ENCODE results near the gene CCR2. TPM values are rescaled to one million over a fixed set of nuclear protein-coding genes. Genes with fewer than 3 reads are reported as not detected.

The CCR2 gene
- total RNA-seq, 1 experiment from 2014 or later = not detected

- ChIA-PET POLR2A (ENCODE audit: unreplicated experiment) (no interaction called here), CTCF (no interaction called here)
- H3K9me3 ChIP-seq (ENCODE audit: insufficient read depth, low read depth) = no peaks in the 10 kb centered on the region
- no peak for DNase-seq
- no peaks in the 10 kb centered on the region for H3K79me2 ChIP-seq (ENCODE audit: low read depth)
- TF ChIP-seq EZH2 (IDR thresholded peaks at IDR 0.05; ENCODE audit: low read depth) (no peak), CTCF (conservative IDR thresholded peaks at IDR 0.05) (no peak)
- H3K27me3 ChIP-seq (ENCODE audit: insufficient read depth, low read depth) = no peaks in the 10 kb centered on the region
- H3K4me1 ChIP-seq (replicated peaks; ENCODE audit: insufficient read depth) = 0 out of 2 replicates have a peak, but pooled peaks cover 14% of the 10 kb centered on the region
- H3K36me3 ChIP-seq (ENCODE audit: low read depth) = no peaks in the 10 kb centered on the region
- no peaks in the 10 kb centered on the region for H4K20me1 ChIP-seq (ENCODE audit: insufficient read depth)
- intact Hi-C loops (cut with micrococcal nuclease; ENCODE audit: unreplicated experiment) = no loop called here
- H3K9me2 ChIP-seq (ENCODE audit: insufficient read depth) = no peaks in the 10 kb centered on the region
- no peak overlapping the region for H3K4me3 ChIP-seq
- no peaks in the 10 kb centered on the region for H3F3A ChIP-seq (ENCODE audit: insufficient read depth, low read depth)
- no peak overlapping the region for H3K27ac ChIP-seq
- BruUV-seq (replicated peaks) = no TSS peak
- no peak overlapping the region for H2AFZ ChIP-seq
- no peak overlapping the region for H3K4me2 ChIP-seq
Observed at GRCh38 chr3:46353090-46353489, 821 bp upstream of the CCR2 start.

- Histone ChIP-seq H3K36me3 (ENCODE audit: low read depth) (no peaks in the 10 kb centered on the region), H3K9me2 (ENCODE audit: insufficient read depth) (no peaks in the 10 kb centered on the region), H3K9me3 (ENCODE audit: insufficient read depth, low read depth) (no peaks in the 10 kb centered on the region), H3K4me3 (no peak overlapping the region), H3K27me3 (ENCODE audit: insufficient read depth, low read depth) (no peaks in the 10 kb centered on the region), H2AFZ (no peak overlapping the region), H3K27ac (no peak overlapping the region), H3K4me1 (replicated peaks; ENCODE audit: insufficient read depth) (0 out of 2 replicates have a peak, but pooled peaks cover 14% of the 10 kb centered on the region), H3F3A (ENCODE audit: insufficient read depth, low read depth) (no peaks in the 10 kb centered on the region), H3K79me2 (ENCODE audit: low read depth) (no peaks in the 10 kb centered on the region), H4K20me1 (ENCODE audit: insufficient read depth) (no peaks in the 10 kb centered on the region), H3K4me2 (no peak overlapping the region)
- ChIA-PET POLR2A (ENCODE audit: unreplicated experiment) (no interaction called here), CTCF (no interaction called here)
- no TSS peak for BruUV-seq (replicated peaks)
- DNase-seq = no peak
- intact Hi-C loops (cut with micrococcal nuclease; ENCODE audit: unreplicated experiment) = no loop called here
- TF ChIP-seq CTCF (conservative IDR thresholded peaks at IDR 0.05) (no peak), EZH2 (IDR thresholded peaks at IDR 0.05; ENCODE audit: low read depth) (no peak)
Observed at GRCh38 chr3:46354478-46354877, 567 bp downstream of the CCR2 start.

GRCh38 chr3:46354984-46355383, 1.1 kb downstream of the CCR2 start:
- Histone ChIP-seq H3F3A (ENCODE audit: insufficient read depth, low read depth) (no peaks in the 10 kb centered on the region), H3K4me2 (no peak overlapping the region), H3K9me3 (ENCODE audit: insufficient read depth, low read depth) (no peaks in the 10 kb centered on the region), H3K36me3 (ENCODE audit: low read depth) (no peaks in the 10 kb centered on the region), H3K9me2 (ENCODE audit: insufficient read depth) (no peaks in the 10 kb centered on the region), H3K4me3 (no peak overlapping the region), H2AFZ (no peak overlapping the region), H3K27ac (no peak overlapping the region), H4K20me1 (ENCODE audit: insufficient read depth) (no peaks in the 10 kb centered on the region), H3K4me1 (replicated peaks; ENCODE audit: insufficient read depth) (0 out of 2 replicates have a peak, but pooled peaks cover 14% of the 10 kb centered on the region), H3K27me3 (ENCODE audit: insufficient read depth, low read depth) (no peaks in the 10 kb centered on the region), H3K79me2 (ENCODE audit: low read depth) (no peaks in the 10 kb centered on the region)
- intact Hi-C loops (cut with micrococcal nuclease; ENCODE audit: unreplicated experiment) = no loop called here
- TF ChIP-seq CTCF (conservative IDR thresholded peaks at IDR 0.05) (no peak), EZH2 (IDR thresholded peaks at IDR 0.05; ENCODE audit: low read depth) (no peak)
- ChIA-PET POLR2A (ENCODE audit: unreplicated experiment) (no interaction called here), CTCF (no interaction called here)
- no peak for DNase-seq
- no TSS peak for BruUV-seq (replicated peaks)
